HCT116 (cell line): ENCODE results near the gene AGBL1.

Experiments used
- TF ChIP-seq, protein P1 (sequence below), 3 experiments: fragments of 200-600 bp in 1 of 3; sonication (generic) in 1 of 3; IDR thresholded peaks in 2 of 3; conservative IDR thresholded peaks in 1 of 3; 2 replicates each; pipeline ENCODE4 v1.5.1; 2012 to 2017; ENCODE audit warnings: low read depth in 2 of 3, low read length in 2 of 3, antibody characterized with exemption in 1 of 3, borderline replicate concordance in 1 of 3, control low read depth in 1 of 3, mild to moderate bottlenecking in 1 of 3, mixed read lengths in 1 of 3, mixed run types in 1 of 3, moderate library complexity in 1 of 3; ENCODE audit not compliant: insufficient read depth in 1 of 3
- TF ChIP-seq, protein P2 (sequence below): IDR thresholded peaks from 2 replicates; pipeline ENCODE4 v1.6.1; 2012; ENCODE audit warnings: low read depth

- TF ChIP-seq, protein P1, sequence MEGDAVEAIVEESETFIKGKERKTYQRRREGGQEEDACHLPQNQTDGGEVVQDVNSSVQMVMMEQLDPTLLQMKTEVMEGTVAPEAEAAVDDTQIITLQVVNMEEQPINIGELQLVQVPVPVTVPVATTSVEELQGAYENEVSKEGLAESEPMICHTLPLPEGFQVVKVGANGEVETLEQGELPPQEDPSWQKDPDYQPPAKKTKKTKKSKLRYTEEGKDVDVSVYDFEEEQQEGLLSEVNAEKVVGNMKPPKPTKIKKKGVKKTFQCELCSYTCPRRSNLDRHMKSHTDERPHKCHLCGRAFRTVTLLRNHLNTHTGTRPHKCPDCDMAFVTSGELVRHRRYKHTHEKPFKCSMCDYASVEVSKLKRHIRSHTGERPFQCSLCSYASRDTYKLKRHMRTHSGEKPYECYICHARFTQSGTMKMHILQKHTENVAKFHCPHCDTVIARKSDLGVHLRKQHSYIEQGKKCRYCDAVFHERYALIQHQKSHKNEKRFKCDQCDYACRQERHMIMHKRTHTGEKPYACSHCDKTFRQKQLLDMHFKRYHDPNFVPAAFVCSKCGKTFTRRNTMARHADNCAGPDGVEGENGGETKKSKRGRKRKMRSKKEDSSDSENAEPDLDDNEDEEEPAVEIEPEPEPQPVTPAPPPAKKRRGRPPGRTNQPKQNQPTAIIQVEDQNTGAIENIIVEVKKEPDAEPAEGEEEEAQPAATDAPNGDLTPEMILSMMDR (IDR thresholded peaks at IDR 0.05 in 2 of 3, conservative IDR thresholded peaks at IDR 0.05 in 1 of 3; ENCODE audit: borderline replicate concordance in 1 of 3, insufficient read depth in 1 of 3, low read depth in 2 of 3, low read length in 2 of 3): no peak
- TF ChIP-seq, protein P2, sequence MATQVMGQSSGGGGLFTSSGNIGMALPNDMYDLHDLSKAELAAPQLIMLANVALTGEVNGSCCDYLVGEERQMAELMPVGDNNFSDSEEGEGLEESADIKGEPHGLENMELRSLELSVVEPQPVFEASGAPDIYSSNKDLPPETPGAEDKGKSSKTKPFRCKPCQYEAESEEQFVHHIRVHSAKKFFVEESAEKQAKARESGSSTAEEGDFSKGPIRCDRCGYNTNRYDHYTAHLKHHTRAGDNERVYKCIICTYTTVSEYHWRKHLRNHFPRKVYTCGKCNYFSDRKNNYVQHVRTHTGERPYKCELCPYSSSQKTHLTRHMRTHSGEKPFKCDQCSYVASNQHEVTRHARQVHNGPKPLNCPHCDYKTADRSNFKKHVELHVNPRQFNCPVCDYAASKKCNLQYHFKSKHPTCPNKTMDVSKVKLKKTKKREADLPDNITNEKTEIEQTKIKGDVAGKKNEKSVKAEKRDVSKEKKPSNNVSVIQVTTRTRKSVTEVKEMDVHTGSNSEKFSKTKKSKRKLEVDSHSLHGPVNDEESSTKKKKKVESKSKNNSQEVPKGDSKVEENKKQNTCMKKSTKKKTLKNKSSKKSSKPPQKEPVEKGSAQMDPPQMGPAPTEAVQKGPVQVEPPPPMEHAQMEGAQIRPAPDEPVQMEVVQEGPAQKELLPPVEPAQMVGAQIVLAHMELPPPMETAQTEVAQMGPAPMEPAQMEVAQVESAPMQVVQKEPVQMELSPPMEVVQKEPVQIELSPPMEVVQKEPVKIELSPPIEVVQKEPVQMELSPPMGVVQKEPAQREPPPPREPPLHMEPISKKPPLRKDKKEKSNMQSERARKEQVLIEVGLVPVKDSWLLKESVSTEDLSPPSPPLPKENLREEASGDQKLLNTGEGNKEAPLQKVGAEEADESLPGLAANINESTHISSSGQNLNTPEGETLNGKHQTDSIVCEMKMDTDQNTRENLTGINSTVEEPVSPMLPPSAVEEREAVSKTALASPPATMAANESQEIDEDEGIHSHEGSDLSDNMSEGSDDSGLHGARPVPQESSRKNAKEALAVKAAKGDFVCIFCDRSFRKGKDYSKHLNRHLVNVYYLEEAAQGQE: no peak
Observed at GRCh38 chr15:86846036-86846435, 766.4 kb downstream of the AGBL1 start.
